HepG2 (cell line): ENCODE data around the gene MOB3C. TPM values are rescaled to one million over a fixed set of nuclear protein-coding genes. Genes with fewer than 3 reads are reported as not detected.

Source experiments
- ATAC-seq: fragments of 200-7000 bp; cut with Tn5 transposase; 3 replicates; pipeline ENCODE4 v1.9.1; 2020; ENCODE audit warnings: mild to moderate bottlenecking, moderate library complexity
- BruUV-seq: library from RNA; stranded (reverse); fragments of 400-500 nt; replicated peaks from 2 replicates; lab custom pipeline; 2021; lab: Mats Ljungman, UMichigan
- CTCF ChIA-PET: fragments of 300-600 bp; formaldehyde crosslinking; extraction: SDS; loops from one replicate; lab custom pipeline; 2021; ENCODE audit warnings: low total read pairs, inconsistent platforms, low intra/inter-chr PET ratio; lab: Yijun Ruan, JAX
- POLR2A ChIA-PET: fragments of 350-600 bp; sonication (Branson Sonifier 250); formaldehyde crosslinking; loops from one replicate; lab custom pipeline; 2020; ENCODE audit warnings: antibody characterized with exemption, inconsistent platforms; lab: Yijun Ruan, JAX
- DNase-seq: peaks from one replicate; pipeline ENCODE4 v3.0.0-alpha.2; 2015; ENCODE audit warnings: low spot score
- FAIRE-seq: peaks from 3 replicates; lab custom pipeline; 2011; peaks lifted over from hg19 to GRCh38; lab: Jason Lieb, UNC
- H2AFZ ChIP-seq: one replicate; pipeline ENCODE4 v1.6.1; 2011; ENCODE audit warnings: low read length, inconsistent platforms
- H3K27ac ChIP-seq: fragments of 300-600 bp; 3 replicates; pipeline ENCODE4 v1.8.0; 2011; ENCODE audit warnings: mixed run types, mild to moderate bottlenecking, mixed read lengths, low read length, inconsistent platforms; ENCODE audit not compliant: insufficient read depth; ENCODE audit errors: extremely low read length
- H3K27me3 ChIP-seq, 2 experiments: fragments of 200-600 bp in 1 of 2; 2 replicates in 1 of 2; 3 replicates in 1 of 2; pipeline versions ENCODE4 v1.6.0 to v1.8.0; 2011; ENCODE audit warnings: low read length in 2 of 2, mild to moderate bottlenecking in 2 of 2, moderate library complexity in 2 of 2, inconsistent platforms in 1 of 2; ENCODE audit not compliant: insufficient read depth in 2 of 2, control insufficient read depth in 1 of 2
- H3K36me3 ChIP-seq, 2 experiments: fragments of 200-600 bp in 1 of 2; replicated peaks in 1 of 2; 2 replicates in 1 of 2; 3 replicates in 1 of 2; pipeline versions ENCODE4 v1.5.1 to v1.8.0; 2011; ENCODE audit warnings: low read length in 2 of 2, inconsistent platforms in 1 of 2; ENCODE audit not compliant: insufficient read depth in 2 of 2, control insufficient read depth in 1 of 2
- H3K4me1 ChIP-seq: 2 replicates; pipeline ENCODE4 v1.5.1; 2012; ENCODE audit warnings: low read length, inconsistent platforms; ENCODE audit not compliant: insufficient read depth
- H3K4me2 ChIP-seq: 2 replicates; pipeline ENCODE4 v1.6.0; 2011; ENCODE audit warnings: low read depth, low read length, inconsistent platforms
- H3K4me3 ChIP-seq, 3 experiments: fragments of 200-600 bp in 1 of 3; sonication (generic), shearing (Covaris generic) in 1 of 3; replicated peaks in 1 of 3; 2 replicates each; pipeline ENCODE4 v1.5.1; 2011 to 2016; ENCODE audit warnings: low read length in 3 of 3, inconsistent platforms in 2 of 3, low read depth in 2 of 3, mild to moderate bottlenecking in 2 of 3, control low read depth in 1 of 3, mixed read lengths in 1 of 3; ENCODE audit not compliant: insufficient read depth in 1 of 3
- H3K79me2 ChIP-seq: one replicate; pipeline ENCODE4 v1.6.1; 2011; ENCODE audit warnings: low read length, inconsistent platforms; ENCODE audit not compliant: insufficient read depth
- H3K9ac ChIP-seq: 2 replicates; pipeline ENCODE4 v1.6.0; 2011; ENCODE audit warnings: mild to moderate bottlenecking, low read depth, low read length, inconsistent platforms; ENCODE audit not compliant: insufficient read depth
- H3K9me3 ChIP-seq: 2 replicates; pipeline ENCODE4 v1.5.1; 2012; ENCODE audit warnings: mild to moderate bottlenecking, low read length
- H4K20me1 ChIP-seq: 2 replicates; pipeline ENCODE4 v1.6.0; 2011; ENCODE audit warnings: inconsistent platforms, mild to moderate bottlenecking, low read length, moderate library complexity; ENCODE audit not compliant: insufficient read depth
- ARID5B ChIP-seq: IDR thresholded peaks from 2 replicates; pipeline ENCODE4 v1.4.0; 2020; ENCODE audit warnings: mild to moderate bottlenecking, missing genetic modification reagents
- CENPT ChIP-seq: sonication (generic); formaldehyde crosslinking; IDR thresholded peaks from 2 replicates; pipeline ENCODE4 v1.8.0; 2022; ENCODE audit warnings: low read depth, mild to moderate bottlenecking, moderate library complexity, missing genetic modification reagents
- CTCF ChIP-seq: sonication (generic); formaldehyde crosslinking; IDR thresholded peaks from 2 replicates; pipeline ENCODE4 v1.5.0; 2020; ENCODE audit warnings: mild to moderate bottlenecking, missing genetic modification reagents, moderate library complexity
- GATAD2A ChIP-seq: IDR thresholded peaks from 2 replicates; pipeline ENCODE4 v1.6.1; 2016
- MAX ChIP-seq: IDR thresholded peaks from 2 replicates; pipeline ENCODE4 v1.6.1; 2012; ENCODE audit warnings: inconsistent platforms
- MEIS2 ChIP-seq: sonication (generic); formaldehyde crosslinking; IDR thresholded peaks from 2 replicates; pipeline ENCODE4 v1.9.0; 2021; ENCODE audit warnings: mild to moderate bottlenecking, missing genetic modification reagents
- THAP11 ChIP-seq: IDR thresholded peaks from 2 replicates; pipeline ENCODE4 v1.6.1; 2016; ENCODE audit warnings: missing biosample characterization, missing genetic modification reagents
- U2AF2 ChIP-seq: fragments of 200-400 bp; formaldehyde crosslinking; IDR thresholded peaks from 2 replicates; pipeline ENCODE4 v1.6.1; 2017; ENCODE audit warnings: low read depth, mild to moderate bottlenecking, low read length
- ZNF230 ChIP-seq: sonication (generic); formaldehyde crosslinking; IDR thresholded peaks from 2 replicates; pipeline ENCODE4 v1.4.0; 2020; ENCODE audit warnings: mild to moderate bottlenecking, missing genetic modification reagents
- ZNF24 ChIP-seq: fragments of 450-650 bp; IDR thresholded peaks from 2 replicates; pipeline ENCODE4 v1.6.1; 2017; ENCODE audit warnings: antibody characterized with exemption, mild to moderate bottlenecking
- ZNF260 ChIP-seq: sonication (generic); formaldehyde crosslinking; IDR thresholded peaks from 2 replicates; pipeline ENCODE4 v1.4.0; 2020; ENCODE audit warnings: missing genetic modification reagents, low read depth, mild to moderate bottlenecking, borderline replicate concordance
- ZNF34 ChIP-seq: sonication (generic); formaldehyde crosslinking; IDR thresholded peaks from 2 replicates; pipeline ENCODE4 v1.4.0; 2020; ENCODE audit warnings: mild to moderate bottlenecking, missing genetic modification reagents, borderline replicate concordance
- WGBS: methylation state at CpG from one replicate; pipeline ENCODE4 v1.1.6; 2017; ENCODE audit warnings: low lambda C conversion rate; 5-methylcytosine and 5-hydroxymethylcytosine counted together
- in situ Hi-C: cut with HindIII; loops from 2 replicates; pipeline ENCODE4 v1.10.0; 2017; ENCODE audit warnings: low pct_unique_long_range_greater_than_20kb; ENCODE audit not compliant: extremely low pct_ligation_motif_present
- intact Hi-C: fragments of 100-400 bp; cut with micrococcal nuclease; formaldehyde crosslinking; loops from one replicate; pipeline ENCODE4 v1.10.0; 2022; ENCODE audit not compliant: unreplicated experiment
- polyA plus RNA-seq, 8 experiments: library from polyadenylated mRNA; depleted of rRNA in 3 of 8; stranded (reverse) in 7 of 8; unstranded in 1 of 8; fragments of >200 nt; fragmentation: Illumina TruSeq in 4 of 8; extraction: Trizol in 4 of 8; gene quantifications; 2 replicates each; pipeline versions ENCODE4 v1.2.1 to v1.2.3, GENCODE V29; 2011 to 2016; ENCODE audit warnings: low read depth in 4 of 8, missing spikeins in 1 of 8, mixed read lengths in 1 of 8; ENCODE audit not compliant: insufficient read depth in 1 of 8
- total RNA-seq, 5 experiments: library from RNA; depleted of rRNA; stranded (reverse); fragments of >200 nt; fragmentation: Illumina TruSeq; extraction: Trizol; gene quantifications; 2 replicates each; pipeline ENCODE4 v1.2.3, GENCODE V29; 2016; ENCODE audit warnings: low read depth in 1 of 5

Gene MOB3C
- total and polyA plus RNA-seq, 2 of the 13 experiments (the other 11 are each of a cell fraction or from before 2014, with no cell fraction given): 3.5 to 4.1 TPM

- Histone ChIP-seq H3K9ac (no peak overlapping the region), H3K4me3 (no peak overlapping the region), H3K9me3 (no peaks in the 10 kb centered on the region), H3K27ac (no peak overlapping the region), H3K79me2 (no peaks in the 10 kb centered on the region), H3K27me3 (no peaks in the 10 kb centered on the region), H3K4me2 (no peak overlapping the region), H4K20me1 (no peaks in the 10 kb centered on the region), H3K36me3 (peaks cover 4 to 25% of the 10 kb centered on the region in 2 experiments), H3K4me1 (peaks cover 8% of the 10 kb centered on the region), H2AFZ (no peak overlapping the region)
- BruUV-seq: no TSS peak
- ChIA-PET CTCF (no interaction called here), POLR2A (no interaction called here)
- no peak for DNase-seq
- no peak for FAIRE-seq
- 91% methylated on average over 2 of the region's 2 CpGs for WGBS
- TF ChIP-seq CTCF: 0 out of 2 replicates have a peak, but pooled peaks have one; percentile 6
- TF ChIP-seq MAX: no peak
- in situ Hi-C loops: no loop called here
- ATAC-seq: no peak
- intact Hi-C loops: no loop called here
Observed at GRCh38 chr1:46630719-46631118, 14.1 kb upstream of the MOB3C start.

- WGBS: 19% methylated on average over 3 of the region's 4 CpGs
- H3K79me2 ChIP-seq: no peaks in the 10 kb centered on the region
- in situ Hi-C loops (no loop called here), intact Hi-C loops (no loop called here)
- no peaks in the 10 kb centered on the region for H3K9me3 ChIP-seq
- no peak overlapping the region for H2AFZ ChIP-seq
- FAIRE-seq (no peak), ATAC-seq (no peak), DNase-seq (no peak)
- H3K4me1 ChIP-seq: peaks cover 21% of the 10 kb centered on the region
- CTCF ChIA-PET: no interaction called here
- H3K9ac ChIP-seq: no peak overlapping the region
- H3K36me3 ChIP-seq: no peaks in the 10 kb centered on the region
- H4K20me1 ChIP-seq: no peaks in the 10 kb centered on the region
- H3K4me2 ChIP-seq: no peak overlapping the region
- POLR2A ChIA-PET: interaction anchor here (2.0 kb wide), 1 partner anchor 20 kb away, joined by 9 read pairs; the partner anchor contains the start of gene MKNK1
- no peaks in the 10 kb centered on the region; a peak in 1 of 5 replicates for H3K27me3 ChIP-seq
- BruUV-seq: no TSS peak
- no peak overlapping the region for H3K4me3 ChIP-seq
- no peak overlapping the region for H3K27ac ChIP-seq
- TF ChIP-seq ZNF34 (no peak), CENPT (CRISPR knock-in tag) (no peak), ZNF260 (CRISPR knock-in tag) (no peak), THAP11 (CRISPR knock-in tag) (no peak), GATAD2A (CRISPR knock-in tag) (no peak), ZNF24 (no peak), MEIS2 (CRISPR knock-in tag) (no peak), U2AF2 (no peak), ARID5B (CRISPR knock-in tag) (no peak), ZNF230 (no peak)
Observed at GRCh38 chr1:46623743-46624644, 7.4 kb upstream of the MOB3C start.
